ENCODE measurements around the gene DPYSL4.

The DPYSL4 gene

GRCh38 chr10:132197271-132198067 is 10.7 kb downstream of the DPYSL4 start:
- DNase-seq, result no peak

DNA sequence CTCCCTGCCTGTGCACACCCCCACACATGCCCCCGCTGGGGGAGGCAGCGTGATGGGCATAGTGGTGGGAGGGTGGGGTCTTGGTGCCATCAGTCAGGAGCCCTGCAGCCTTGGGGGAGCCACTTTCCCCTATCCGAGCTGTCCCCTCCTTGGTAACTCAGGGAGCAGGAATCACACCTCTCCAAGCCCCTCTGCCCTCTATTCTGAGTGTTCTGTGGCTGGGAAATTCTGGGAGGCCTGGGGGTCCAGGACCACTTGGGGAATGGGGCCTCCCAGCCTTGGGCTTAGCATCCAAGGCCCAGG is 11.3 kb downstream of the DPYSL4 start:
- no peak for DNase-seq

- no peak for DNase-seq
These were observed 11.8 kb downstream of the DPYSL4 start for GRCh38 chr10:132198381-132199181.

DNA sequence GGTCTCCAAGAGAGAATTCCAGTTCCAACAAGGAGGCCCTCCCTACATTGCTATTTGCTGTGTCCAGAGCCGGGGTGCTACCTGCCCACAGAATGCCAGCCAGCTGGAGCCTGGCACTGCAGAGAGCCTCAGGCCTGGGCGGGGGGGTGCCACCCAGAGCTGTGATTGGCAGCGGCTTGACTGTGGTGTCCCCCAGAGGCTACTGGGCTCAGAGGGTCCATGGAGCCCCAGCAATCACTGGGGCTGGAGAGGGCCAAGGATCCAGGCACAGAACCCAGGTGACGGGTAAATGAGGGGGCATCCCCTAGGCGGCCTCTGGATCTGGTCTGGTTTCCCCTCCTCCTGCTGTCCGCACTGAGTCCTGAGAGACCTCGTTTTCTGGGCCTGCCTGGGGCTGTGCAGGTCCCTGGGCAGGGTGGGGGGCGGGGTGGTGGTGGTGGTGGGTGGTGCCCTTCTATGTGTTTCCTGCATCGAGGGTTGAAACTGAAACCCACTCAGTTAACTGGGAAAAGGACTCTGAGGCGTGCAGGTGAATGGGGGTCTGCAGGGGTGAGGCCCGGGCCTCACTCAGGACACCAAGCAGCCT is 12.6 kb downstream of the DPYSL4 start:
- DNase-seq, result no peak

GRCh38 chr10:132199854-132200311 is 13.1 kb downstream of the DPYSL4 start:
- no peak for DNase-seq

DNA sequence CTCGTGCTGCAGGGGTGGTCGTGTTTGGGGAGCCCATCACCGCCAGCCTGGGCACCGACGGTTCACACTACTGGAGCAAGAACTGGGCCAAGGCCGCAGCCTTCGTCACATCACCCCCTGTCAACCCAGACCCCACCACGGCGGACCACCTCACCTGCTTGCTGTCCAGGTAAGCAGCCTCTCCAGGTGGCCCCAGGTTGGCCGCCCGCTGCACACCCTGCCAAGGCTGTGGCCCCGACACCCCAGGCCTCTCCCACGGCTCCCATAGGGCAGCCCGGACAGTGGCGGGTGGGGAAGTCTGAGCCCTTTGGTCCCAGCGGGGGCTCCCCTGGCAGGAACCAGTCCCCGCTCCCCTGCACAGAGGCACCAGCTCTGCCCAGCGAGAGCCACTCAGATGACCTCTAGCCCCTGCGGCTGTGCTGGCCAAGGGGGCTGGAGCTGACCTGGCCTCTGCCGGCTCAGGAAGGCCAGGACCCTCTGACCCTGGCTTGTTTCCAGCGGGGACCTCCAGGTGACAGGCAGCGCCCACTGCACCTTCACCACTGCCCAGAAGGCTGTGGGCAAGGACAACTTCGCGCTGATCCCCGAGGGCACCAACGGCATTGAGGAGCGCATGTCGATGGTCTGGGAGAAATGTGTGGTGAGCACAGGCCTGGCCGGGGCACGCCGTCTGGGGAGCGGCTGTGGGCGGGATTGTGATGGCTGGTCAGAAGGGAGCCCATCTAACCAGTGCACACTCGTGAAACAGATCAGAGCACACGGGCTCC is 13.8 kb downstream of the DPYSL4 start:
- no peak for DNase-seq

DNA sequence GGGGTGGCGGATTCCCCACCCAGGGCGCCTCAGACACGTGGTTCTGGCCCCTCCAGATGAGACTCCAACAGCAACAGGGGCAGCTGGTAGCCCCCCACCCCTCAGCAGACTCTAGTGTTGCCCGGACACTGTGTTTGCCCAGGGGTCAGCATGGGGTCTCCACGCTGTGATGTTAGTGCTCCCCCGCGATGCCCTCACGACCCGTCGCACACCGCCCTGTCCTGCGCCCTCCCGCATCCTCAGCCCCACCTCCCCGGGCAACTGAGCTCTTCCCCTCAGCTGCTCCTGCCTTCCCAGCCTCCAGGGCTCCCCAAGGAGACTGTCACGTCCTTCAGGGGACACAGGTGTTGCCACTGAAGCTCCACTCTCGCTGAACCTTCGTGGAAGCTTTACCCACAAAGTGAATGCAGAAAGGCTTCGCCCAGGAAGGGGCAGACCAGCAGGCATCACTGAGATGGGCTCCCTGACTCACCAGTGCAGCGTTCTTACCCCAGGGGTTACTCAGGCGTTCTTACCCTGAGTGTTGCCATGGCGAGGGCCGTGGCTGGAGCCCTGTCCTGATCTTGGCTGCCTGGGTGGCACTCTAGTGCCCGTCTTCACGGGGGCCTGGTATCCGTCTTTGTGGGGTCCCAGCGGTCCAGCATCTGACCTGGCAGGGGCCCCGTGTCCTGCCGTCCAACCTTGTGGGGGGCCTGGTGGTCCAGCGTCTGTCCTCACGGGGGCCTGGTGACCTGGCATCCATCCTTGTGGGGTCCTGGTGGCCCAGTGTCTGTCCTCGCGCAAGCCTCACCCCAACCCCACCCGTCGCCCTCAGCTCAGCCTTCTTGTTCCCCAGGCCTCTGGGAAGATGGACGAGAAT is 14.6 kb downstream of the DPYSL4 start:
- no peak for DNase-seq

DNA sequence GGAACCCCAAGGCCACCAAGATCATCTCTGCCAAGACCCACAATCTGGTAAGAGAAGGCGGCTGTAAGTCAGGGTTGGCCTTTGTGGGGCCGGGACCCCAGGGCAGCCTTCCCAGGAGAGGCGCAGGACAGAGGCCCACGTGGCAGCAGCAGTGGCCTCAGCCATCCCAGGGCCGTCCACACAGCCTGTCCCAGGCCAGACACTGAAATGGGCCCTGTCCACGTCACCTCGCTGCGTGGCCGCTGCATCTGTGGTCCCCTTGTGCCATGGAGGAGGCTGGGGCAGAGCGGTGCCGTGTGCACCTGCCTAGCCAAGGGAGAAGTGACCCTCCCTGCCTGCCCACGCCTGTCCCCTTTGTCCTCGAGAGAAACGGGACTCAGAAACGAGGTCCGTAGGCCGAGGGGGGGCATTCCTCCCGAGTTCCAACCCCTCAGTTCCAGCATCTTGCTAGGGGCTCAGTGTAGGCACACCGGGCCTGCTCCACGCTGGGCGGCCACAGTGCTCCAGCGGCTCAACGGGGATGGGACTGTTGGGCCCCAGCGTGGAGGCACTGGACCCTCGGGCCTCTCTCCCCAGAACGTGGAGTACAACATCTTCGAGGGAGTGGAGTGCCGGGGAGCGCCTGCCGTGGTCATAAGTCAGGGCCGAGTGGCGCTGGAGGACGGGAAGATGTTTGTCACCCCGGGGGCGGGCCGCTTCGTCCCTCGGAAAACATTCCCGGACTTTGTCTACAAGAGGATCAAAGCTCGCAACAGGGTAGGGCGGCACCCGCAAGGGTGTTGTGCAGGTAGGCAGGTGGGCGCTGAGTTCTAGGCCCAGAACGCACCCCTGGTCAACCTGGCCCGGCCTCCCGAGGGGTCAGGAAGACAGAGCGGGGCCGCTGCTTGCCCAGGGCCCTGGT is 15.6 kb downstream of the DPYSL4 start:
- no peak for DNase-seq

- DNase-seq, result no peak
These were observed 16.7 kb downstream of the DPYSL4 start for GRCh38 chr10:132203256-132204077.

DNA sequence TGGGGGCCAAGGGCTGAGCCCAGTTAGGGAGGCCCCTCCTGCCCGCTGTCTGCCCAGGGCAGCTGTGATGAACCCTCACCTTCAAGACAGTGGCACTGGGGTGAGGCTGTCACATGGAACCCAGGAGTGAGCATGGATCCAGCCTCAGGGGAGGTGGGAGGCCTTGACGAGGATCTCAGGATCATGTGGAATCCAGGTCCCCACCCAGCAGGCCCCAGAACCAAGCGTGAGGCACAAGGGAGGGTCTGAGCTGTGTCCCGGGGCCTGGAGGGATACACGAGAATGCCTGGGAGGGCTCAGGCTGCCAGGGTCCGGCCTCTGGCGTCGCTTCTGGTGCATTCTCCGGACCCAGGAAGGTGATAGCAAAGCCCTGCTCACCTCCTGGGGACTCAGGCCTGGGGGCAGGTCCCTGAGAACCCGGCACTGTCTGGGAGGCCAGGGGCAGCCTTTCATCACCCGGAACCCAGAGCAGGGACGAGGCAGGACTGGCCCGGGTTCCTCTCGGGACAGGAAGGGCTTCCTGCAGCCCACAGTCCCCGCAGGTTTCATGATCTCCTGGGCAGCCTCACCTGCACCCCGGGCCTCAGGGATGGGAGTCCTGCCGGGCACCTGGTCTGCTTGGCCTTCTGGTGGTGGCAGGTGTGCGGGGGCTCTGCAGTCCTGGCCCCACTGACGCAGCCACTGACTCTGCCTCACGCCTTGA is 17.5 kb downstream of the DPYSL4 start:
- no peak for DNase-seq

GRCh38 chr10:132204781-132205473 is 18.2 kb downstream of the DPYSL4 start:
- DNase-seq, result no peak

GRCh38 chr10:132205650-132206376 is 19.1 kb downstream of the DPYSL4 start:
- DNase-seq, result no peak

GRCh38 chr10:132206377-132206745 is 19.6 kb downstream of the DPYSL4 start:
- DNase-seq, result no peak

DNA sequence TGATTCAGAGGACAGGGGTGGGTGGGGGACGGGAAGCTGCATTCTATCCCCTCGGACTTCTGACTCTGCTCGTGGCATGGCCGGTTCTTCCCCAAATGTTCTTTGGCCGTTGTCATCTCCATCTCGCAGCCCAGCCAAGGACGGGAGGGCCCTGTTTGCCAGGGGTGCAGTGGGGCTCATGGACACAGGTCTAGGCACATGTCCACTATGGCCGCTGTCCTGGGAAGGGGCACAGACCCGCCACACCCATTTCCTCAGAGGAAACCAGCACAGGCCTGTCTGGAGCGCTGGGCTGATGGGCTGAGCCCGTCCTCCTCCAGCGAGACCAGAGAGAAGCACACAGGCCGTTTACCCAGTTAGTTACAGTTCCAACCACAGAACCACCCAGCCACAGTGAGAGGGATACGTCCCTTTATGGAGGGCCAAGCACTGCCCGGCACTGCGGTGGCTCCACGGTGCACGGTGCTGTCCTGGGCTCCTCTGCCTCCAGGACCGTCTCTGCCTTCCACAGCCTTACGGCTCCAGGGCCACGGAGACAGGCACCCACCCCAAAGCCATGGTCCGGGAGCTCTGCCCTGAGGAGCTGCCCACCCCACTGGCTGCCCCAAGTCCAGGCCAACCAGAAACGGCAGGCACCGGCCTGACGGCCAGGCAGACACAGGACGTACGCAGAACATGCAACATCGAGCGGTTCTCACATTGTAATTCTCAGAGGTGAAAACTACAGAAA is 20.2 kb downstream of the DPYSL4 start:
- no peak for DNase-seq

- DNase-seq, result no peak
These were observed 21.1 kb downstream of the DPYSL4 start for GRCh38 chr10:132207536-132208461.

DNA sequence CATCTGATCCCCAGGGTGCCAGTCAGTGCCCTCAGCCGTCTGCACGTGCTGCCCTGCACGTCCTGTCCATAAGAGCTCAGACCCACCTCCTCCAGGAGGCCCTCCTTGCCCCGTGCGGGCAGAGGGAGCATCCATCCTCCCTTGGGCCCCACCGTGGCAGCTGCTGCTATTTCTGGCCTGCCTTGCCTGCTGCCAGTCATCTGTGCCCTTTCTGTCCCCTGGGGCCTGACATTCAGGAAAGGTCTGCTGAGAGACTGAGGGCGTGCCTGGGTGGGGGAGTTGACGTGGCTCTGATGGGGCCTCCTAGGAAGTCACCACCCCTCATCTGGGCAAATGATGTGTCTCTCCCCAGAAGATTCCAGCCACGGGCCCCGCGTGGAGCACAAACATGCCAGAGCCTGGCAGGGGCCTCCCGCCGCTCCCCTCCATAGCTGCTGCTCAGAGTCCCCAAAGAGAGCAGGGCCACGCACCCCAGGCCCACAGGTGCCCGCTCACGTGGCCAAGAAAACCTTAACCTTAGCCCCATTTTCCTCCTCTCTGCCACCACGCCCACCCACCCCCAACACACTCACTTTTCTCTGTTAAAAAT is 21.8 kb downstream of the DPYSL4 start:
- DNase-seq, result no peak
